ENCODE data around the gene TAPT1. TPM values are rescaled to one million over a fixed set of nuclear protein-coding genes. Genes with fewer than 3 reads are reported as not detected.
A peak's percentile ranks its signal among the peaks of the same experiment; 100 is the strongest.

The TAPT1 gene
- total RNA-seq, 1 donor from 2014 or later = 35.0 TPM

DNA sequence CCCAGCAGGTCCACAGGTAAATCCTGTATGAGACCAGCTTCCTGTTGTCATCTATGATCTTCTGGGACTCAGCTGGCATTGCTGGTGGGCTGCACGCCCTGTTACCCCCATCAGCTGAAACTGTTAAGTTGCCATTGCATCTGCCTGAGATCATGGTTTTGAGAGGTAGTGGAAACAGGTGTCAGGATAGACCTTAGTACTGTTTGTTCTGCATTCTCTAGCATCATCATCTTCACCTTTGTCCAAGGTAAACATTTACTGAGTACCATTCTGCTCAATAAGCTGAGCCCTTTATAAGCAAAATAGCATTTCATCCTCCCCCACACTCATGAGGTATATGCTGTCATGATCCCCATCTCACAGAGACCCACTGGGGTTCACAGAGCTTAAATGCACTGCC lies 99.6 kb downstream of the TAPT1 start:
- Mint-ChIP-seq H3K4me3 (no peak overlapping the region), H3K9me3 (no peaks in the 10 kb centered on the region), H3K27ac (no peak overlapping the region), H3K27me3 (peaks cover 4% of the 10 kb centered on the region), H3K4me1 (peaks cover 14% of the 10 kb centered on the region), H3K36me3 (ENCODE audit: low read depth) (no peaks in the 10 kb centered on the region)
- intact Hi-C loops (cut with micrococcal nuclease) = no loop called here
- CTCF ChIA-PET = no interaction called here
- ATAC-seq (ENCODE audit: low read depth) (no peak), DNase-seq (no peak)
- POLR2A ChIA-PET = no interaction called here
- TF ChIP-seq CTCF (IDR thresholded peaks at IDR 0.05) = no peak

- ChIA-PET CTCF (no interaction called here), POLR2A (no interaction called here)
- no peak for TF ChIP-seq CTCF (IDR thresholded peaks at IDR 0.05)
- no peaks in the 10 kb centered on the region for H3K36me3 Mint-ChIP-seq (ENCODE audit: low read depth)
- intact Hi-C loops (cut with micrococcal nuclease) = no loop called here
- ATAC-seq (ENCODE audit: low read depth) = no peak
- H3K4me3 Mint-ChIP-seq = no peak overlapping the region
- H3K9me3 Mint-ChIP-seq = no peaks in the 10 kb centered on the region
- H3K4me1 Mint-ChIP-seq = peaks cover 14% of the 10 kb centered on the region
- DNase-seq = no peak
- H3K27me3 Mint-ChIP-seq = peaks cover 4% of the 10 kb centered on the region
- no peak overlapping the region for H3K27ac Mint-ChIP-seq
These were observed 100.5 kb downstream of the TAPT1 start for GRCh38 chr4:16125571-16126445.

- intact Hi-C loops (cut with micrococcal nuclease) = no loop called here
- Mint-ChIP-seq H3K4me3 (no peak overlapping the region), H3K27me3 (peaks cover 4% of the 10 kb centered on the region), H3K4me1 (peaks cover 14% of the 10 kb centered on the region), H3K27ac (no peak overlapping the region), H3K36me3 (ENCODE audit: low read depth) (no peaks in the 10 kb centered on the region), H3K9me3 (no peaks in the 10 kb centered on the region)
- ATAC-seq (ENCODE audit: low read depth) = no peak
- TF ChIP-seq CTCF (IDR thresholded peaks at IDR 0.05) = no peak
- DNase-seq = no peak
- CTCF ChIA-PET = no interaction called here
- POLR2A ChIA-PET = no interaction called here
These were observed 102.0 kb downstream of the TAPT1 start for GRCh38 chr4:16124232-16124631.

DNA sequence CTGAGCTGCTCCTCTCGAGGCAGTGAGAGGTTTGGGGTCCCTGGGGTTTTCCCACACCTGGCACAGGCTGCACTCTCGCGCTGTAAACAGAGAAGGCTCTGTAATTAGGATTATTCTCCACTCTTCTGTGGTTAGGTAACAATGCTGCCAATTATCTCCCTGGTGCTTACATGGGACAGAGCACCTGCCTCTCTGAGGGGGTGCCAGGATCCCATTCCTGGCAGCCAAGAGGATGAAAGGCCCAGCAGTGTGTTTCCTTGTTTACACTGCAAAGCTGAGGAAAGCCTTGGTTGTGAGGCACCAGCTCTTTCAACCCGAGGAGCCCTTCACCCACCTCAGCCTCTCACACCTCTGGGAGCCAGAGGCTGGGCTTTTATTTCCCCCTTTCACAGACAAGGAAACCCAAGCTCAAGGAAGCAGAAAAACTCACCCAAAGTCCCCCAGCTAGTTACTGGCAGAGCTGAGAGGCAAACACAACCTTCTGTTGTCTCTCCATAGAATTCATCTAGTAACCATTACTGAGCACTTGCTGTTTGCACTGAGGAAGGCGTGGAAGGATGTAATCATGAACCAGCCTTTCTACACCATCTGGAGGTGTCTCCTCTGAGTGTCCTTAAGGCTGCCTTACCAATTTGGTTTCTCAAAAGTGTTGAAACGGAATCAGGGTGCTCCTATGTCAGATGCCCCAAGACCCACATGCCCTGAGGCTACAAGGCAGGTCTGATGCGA lies 102.8 kb downstream of the TAPT1 start:
- Mint-ChIP-seq H3K27ac (no peak overlapping the region), H3K4me1 (peaks cover 14% of the 10 kb centered on the region), H3K4me3 (no peak overlapping the region), H3K9me3 (no peaks in the 10 kb centered on the region), H3K36me3 (ENCODE audit: low read depth) (no peaks in the 10 kb centered on the region), H3K27me3 (peaks cover 4% of the 10 kb centered on the region)
- DNase-seq = no peak
- ChIA-PET POLR2A (no interaction called here), CTCF (no interaction called here)
- no peak for TF ChIP-seq CTCF (IDR thresholded peaks at IDR 0.05)
- intact Hi-C loops (cut with micrococcal nuclease) = no loop called here
- no peak for ATAC-seq (ENCODE audit: low read depth)

DNA sequence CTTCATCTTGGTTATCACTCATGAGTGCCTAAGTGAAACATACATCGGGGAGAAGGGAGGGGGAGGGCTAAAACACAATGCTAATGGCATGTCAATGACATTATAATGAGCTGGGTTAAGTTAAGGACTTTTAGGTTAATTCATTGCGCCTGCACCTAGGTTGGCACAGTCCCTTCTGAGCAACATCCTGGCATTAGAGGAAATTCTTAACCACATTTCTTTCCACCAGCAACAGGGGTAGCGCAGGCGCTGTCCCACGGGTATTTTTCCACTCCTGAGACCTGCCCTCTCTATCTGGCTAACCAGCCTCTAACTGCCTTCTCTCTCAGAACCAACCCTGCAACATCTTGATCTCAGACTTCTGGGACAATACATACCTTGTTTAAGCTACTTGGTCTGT lies 103.5 kb downstream of the TAPT1 start:
- no peaks in the 10 kb centered on the region for H3K9me3 Mint-ChIP-seq
- no peaks in the 10 kb centered on the region for H3K36me3 Mint-ChIP-seq (ENCODE audit: low read depth)
- H3K4me3 Mint-ChIP-seq = no peak overlapping the region
- peaks cover 14% of the 10 kb centered on the region for H3K4me1 Mint-ChIP-seq
- H3K27ac Mint-ChIP-seq = no peak overlapping the region
- no peak for TF ChIP-seq CTCF (IDR thresholded peaks at IDR 0.05)
- DNase-seq (no peak), ATAC-seq (ENCODE audit: low read depth) (peak; percentile 21)
- H3K27me3 Mint-ChIP-seq = peaks cover 4% of the 10 kb centered on the region
- CTCF ChIA-PET = no interaction called here
- POLR2A ChIA-PET = no interaction called here
- intact Hi-C loops (cut with micrococcal nuclease) = no loop called here
